SIG-M5 treated with dmso at 0.1 percent for 504 hours (cell line): ENCODE measurements around the gene YIPF1.
A peak's percentile ranks its signal among the peaks of the same experiment; 100 is the strongest.
"Not testable (repeated sequence)": the region's sequence is repeated elsewhere in the genome, so short reads cannot be mapped to it uniquely, and the experiment has no call there.

Experiments
- DNase-seq: peaks from one replicate; lab custom pipeline; 2025; ENCODE audit not compliant: unreplicated experiment; lab: John Stamatoyannopoulos, UW

YIPF1 gene

GRCh38 chr1:53842347-53842746 is 47.2 kb downstream of the YIPF1 start:
- DNase-seq: no peak

- DNase-seq: no peak
These were observed 51.0 kb downstream of the YIPF1 start for GRCh38 chr1:53838654-53838974.

- DNase-seq: peak; percentile 97
These were observed 51.5 kb downstream of the YIPF1 start, which contains the start of gene NDC1 for GRCh38 chr1:53837924-53838653. TSS of gene NDC1 (minus strand) at chr1:53838296. CDS start at chr1:53838261, 35 bp downstream.

- DNase-seq: no peak
These were observed 52.0 kb downstream of the YIPF1 start for GRCh38 chr1:53837646-53837923.

DNA sequence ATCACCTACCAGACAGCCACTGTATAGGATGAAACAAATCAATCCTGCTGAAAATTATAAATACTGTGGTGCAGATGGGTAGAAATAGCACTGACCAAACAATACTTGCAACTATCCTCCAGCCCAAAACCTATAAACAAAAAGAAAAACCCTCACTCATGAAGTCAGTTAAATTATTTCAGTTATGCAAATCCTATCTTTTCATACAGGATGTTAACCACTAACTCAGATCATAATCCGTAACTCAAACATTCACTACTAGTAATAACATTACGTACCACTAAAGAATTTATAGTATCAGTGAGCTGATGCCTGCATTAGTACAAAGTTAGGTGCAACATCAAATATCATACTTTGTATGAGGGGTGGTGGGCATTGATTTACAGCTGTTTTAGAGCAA is 54.1 kb downstream of the YIPF1 start:
- DNase-seq: no peak

GRCh38 chr1:53834776-53835175 is 54.8 kb downstream of the YIPF1 start:
- DNase-seq: no peak

DNA sequence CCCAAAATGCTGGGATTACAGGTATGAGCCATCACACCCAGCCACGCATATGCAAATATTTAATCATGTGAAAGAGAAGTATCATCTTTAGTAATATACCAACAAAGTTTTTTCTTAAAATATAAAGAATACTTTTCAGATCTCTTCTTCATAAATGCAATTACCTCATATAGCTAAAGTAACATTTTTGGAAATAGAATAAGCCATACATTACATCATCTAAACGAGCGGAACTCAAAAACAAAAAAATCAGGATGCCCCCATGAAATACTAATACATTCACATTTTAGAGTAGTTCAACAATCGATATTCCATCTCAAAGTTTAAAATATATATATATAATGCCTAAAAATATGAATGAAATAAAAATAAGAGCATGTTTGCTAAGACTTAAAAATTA is 56.2 kb downstream of the YIPF1 start:
- DNase-seq: no peak

DNA sequence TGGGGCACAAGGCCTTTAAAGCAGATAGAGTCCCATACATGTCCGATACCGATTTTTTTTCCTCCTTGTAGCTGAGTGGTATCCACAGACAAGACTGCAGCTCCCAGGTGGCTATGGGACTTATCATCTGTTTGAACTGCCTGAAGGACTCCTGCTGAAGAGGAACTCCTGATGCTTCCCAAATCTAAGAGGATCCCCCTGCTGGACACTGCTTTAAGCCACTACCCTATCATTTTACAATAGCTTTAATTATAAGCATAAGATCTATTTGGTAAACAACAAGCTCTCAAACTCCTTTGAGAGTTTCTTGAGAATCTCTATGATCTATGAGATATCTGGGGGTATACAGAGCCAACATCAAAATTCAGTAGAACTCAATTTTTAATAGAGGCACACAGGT is 63.2 kb downstream of the YIPF1 start:
- no peak for DNase-seq

- no peak for DNase-seq
These were observed 64.3 kb downstream of the YIPF1 start for GRCh38 chr1:53825306-53825705.

- DNase-seq: no peak
These were observed 66.7 kb downstream of the YIPF1 start for GRCh38 chr1:53822931-53823330.

DNA sequence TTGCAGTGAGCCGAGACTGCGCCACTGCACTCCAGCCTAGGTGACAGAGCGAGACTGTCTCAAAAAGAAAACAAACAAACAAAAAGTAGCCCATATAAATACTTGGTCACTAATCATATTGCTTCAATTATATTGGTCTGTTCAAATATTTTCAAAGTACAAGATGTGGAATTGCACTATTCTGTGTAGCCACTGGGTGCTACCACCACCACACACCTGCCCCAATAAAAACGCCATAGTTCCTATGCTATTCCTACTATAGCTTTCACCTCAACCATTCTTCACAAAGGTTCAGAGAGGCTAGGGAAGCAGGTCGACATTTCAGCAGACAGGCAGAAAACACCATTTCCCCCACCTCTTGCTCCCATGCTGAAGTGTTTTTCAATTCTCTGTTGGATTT is 68.2 kb downstream of the YIPF1 start:
- no peak for DNase-seq

- DNase-seq: no peak
These were observed 70.2 kb downstream of the YIPF1 start for GRCh38 chr1:53819387-53819786.

DNA sequence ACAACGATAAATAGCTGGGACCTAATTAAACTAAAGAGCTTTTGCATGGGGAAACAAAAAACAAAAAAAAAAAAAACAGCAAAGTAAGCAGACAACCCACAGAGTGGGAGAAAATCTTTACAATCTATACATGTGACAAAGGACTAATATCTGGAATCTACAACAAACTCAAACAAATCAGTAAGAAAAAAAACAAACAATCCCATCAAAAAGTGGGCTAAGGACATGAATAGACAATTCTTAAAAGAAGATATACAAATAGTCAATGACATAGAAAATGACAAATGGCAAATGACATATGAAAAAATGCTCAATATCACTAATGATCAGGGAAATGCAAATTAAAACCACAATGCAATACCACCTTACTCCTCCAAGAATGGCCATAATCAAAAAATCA is 73.0 kb downstream of the YIPF1 start:
- DNase-seq: not testable (repeated sequence)

DNA sequence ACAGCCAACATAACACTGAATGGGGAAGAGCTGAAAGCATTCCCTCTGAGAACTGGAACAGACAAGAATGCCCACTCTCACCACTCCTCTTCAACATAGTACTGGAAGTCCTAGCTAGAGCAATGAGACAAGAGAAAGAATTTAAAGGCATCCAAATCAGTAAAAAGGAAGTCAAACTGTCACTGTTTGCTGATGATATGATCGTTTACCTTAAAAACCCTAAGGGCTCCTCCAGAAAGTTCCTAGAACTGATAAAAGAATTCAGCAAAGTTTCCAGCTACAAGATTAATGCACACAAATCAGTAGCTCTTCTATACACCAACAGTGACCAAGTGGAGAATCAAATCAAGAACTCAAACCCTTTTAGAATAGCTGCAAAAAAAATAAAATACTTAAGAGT is 74.1 kb downstream of the YIPF1 start:
- DNase-seq: not testable (repeated sequence)

DNA sequence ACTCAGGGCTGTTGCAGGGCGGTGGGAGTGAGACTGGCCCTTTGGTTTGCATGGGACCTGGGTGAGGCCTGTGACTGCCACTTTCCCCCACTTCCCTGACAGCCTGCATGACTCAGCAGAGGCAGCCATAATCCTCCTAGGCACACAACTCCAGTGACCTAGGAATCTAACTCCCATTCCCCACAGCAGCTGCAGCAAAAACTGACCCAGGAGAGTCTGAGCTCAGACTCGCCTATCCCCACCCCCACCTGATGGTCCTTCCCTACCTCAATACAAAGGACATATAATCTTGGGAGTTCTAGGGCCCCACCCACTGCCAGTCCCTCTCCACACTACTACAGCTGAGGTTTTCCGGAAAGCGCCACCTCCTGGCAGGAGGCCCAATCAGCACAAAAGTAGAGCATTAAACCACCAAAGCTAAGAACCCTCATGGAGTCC is 78.2 kb downstream of the YIPF1 start:
- DNase-seq: no peak

GRCh38 chr1:53810497-53810896 is 79.1 kb downstream of the YIPF1 start:
- DNase-seq: no peak

- DNase-seq: no peak
These were observed 79.6 kb downstream of the YIPF1 start for GRCh38 chr1:53810007-53810406.

DNA sequence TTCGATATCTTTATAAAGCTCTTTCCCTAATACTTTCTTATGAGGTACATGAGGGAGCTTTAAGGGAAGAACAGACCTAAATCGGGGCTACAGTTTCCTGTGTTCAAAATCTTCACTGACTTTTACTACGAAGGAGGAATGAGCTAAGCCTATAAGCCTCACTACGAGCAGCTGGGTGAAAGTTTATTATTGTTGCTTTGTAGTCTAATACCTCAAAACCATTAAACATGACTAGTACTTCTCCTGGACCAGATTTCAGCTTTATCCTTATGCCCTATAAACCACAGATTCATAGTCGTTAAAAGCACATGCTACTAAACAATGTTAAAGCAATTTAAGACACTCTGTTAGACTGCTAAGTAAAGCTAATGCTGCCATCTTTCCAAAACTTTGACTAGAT is 81.7 kb downstream of the YIPF1 start:
- no peak for DNase-seq

DNA sequence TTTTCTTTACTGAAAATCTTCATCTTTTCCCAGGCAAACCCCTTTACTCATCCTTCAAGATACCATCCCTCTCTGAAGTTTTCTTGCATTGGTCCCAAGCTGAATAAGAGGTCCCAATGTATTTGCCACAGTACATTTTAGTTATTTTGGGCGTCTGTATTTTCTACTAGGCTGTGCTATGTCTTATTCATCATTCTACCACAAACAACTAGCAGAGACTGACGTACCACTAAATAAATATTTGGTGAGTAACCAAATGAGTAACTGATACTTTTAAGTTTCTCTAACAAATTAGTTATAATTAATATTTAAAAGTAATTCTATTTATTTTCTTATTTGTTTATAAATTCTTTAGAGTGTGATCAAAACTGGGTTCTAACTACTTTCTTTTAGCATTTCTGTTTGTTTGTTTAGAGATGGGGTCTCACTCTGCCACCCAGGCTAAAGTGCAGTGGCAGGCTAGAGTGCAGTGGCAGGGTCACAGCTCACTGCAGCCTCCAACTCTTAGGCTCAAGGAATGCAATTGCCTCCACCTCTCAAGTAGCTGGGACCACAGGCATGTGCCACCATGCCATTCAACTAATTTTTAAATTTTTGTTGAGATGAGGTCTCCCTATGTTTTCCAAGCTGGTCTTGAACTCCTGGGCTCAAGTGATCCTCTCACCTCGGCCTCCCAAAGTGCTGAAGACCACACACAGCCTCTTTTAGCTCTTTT is 84.6 kb downstream of the YIPF1 start:
- no peak for DNase-seq

GRCh38 chr1:53804181-53804580 is 85.4 kb downstream of the YIPF1 start:
- DNase-seq: no peak
